ENCODE data around the gene RIOK3.
"Not testable (repeated sequence)": the region's sequence is repeated elsewhere in the genome, so short reads cannot be mapped to it uniquely, and the experiment has no call there.

Gene RIOK3

DNA sequence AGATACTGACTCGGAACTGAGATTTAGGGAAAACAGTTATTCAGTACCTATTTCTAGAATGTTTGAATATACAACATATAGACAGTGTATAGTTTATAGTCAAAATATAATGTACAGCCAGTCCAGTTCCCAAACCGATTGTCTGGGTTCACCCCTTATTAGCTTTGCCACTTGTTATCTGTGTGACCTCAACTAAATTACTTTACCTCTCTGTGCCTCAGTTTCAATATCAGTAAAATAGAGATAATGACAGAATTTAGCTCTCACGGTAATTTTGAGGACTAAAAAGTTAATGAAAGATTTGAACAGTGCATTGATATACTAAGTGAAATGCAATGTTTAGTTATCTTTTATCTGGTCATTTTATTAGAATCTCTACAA lies 750 bp upstream of the RIOK3 start:
- no peak for DNase-seq

GRCh38 chr18:23453680-23454058 lies 582 bp downstream of the RIOK3 start:
- DNase-seq, result no peak

DNA sequence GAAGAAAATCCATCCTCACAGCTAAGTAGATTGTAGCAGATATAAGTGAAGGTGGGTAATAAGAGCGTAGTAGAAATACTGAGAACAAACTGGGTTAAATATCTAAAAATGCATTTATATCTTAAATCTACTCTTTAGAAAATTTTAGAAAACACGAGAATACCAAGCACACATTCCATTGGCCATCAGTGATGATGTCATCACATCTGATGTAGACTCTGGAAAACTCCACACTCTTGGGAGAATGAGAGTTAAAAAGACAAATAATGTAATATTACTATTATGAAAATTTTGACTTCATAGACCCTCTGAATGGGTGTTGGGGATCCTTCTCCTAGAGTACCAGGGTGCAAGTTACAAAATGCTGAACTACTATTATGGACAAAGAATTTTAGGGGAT lies 3.7 kb downstream of the RIOK3 start:
- no peak for DNase-seq

- no peak for DNase-seq
These were observed 5.9 kb downstream of the RIOK3 start for GRCh38 chr18:23458830-23459529.

DNA sequence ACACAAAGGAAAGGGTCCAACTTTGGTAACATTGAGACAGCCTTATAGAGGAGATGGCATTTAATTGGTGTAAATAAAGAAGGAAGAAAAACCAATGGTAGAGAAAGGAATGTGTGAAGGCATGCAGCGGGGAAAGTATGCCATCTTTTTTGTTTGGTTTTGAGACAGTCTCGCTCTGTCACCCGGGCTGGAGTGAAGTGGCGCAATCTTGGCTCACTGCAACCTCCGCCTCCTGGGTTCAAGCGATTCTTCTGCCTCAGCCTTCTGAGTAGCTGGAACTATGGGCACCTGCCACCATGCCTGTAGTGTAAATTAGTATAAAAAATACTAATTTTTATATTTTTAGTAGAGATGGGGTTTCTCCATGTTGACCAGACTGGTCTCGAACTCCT lies 6.4 kb downstream of the RIOK3 start:
- DNase-seq, result no peak

- DNase-seq, result no peak
These were observed 7.5 kb downstream of the RIOK3 start for GRCh38 chr18:23460285-23461273.

GRCh38 chr18:23462876-23463275 lies 9.8 kb downstream of the RIOK3 start:
- no peak for DNase-seq

GRCh38 chr18:23468753-23469459 lies 15.8 kb downstream of the RIOK3 start:
- DNase-seq, result no peak

- DNase-seq, result no peak
These were observed 17.7 kb downstream of the RIOK3 start for GRCh38 chr18:23470620-23471387.

DNA sequence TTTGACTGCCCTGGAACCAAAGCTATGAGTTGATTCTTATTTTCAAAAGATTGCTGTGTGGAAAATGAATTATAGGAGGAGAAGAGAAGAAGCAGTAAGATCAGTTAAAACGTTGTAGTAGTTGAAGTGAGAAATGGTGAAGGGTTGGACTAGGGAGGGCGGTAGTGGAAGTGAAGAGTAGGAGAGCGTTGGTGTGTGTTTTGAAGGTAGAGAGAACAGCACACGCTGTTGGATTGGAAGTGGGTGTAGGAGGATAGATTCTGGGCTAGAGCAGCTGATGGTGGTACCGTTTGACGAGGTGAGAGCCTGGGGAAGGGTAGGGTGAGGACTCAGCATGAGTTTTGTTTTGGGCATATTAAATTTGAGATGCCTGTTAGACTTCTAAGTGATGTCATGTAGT lies 18.4 kb downstream of the RIOK3 start:
- DNase-seq, result no peak

- DNase-seq, result no peak
These were observed 26.9 kb downstream of the RIOK3 start for GRCh38 chr18:23479829-23480505.

DNA sequence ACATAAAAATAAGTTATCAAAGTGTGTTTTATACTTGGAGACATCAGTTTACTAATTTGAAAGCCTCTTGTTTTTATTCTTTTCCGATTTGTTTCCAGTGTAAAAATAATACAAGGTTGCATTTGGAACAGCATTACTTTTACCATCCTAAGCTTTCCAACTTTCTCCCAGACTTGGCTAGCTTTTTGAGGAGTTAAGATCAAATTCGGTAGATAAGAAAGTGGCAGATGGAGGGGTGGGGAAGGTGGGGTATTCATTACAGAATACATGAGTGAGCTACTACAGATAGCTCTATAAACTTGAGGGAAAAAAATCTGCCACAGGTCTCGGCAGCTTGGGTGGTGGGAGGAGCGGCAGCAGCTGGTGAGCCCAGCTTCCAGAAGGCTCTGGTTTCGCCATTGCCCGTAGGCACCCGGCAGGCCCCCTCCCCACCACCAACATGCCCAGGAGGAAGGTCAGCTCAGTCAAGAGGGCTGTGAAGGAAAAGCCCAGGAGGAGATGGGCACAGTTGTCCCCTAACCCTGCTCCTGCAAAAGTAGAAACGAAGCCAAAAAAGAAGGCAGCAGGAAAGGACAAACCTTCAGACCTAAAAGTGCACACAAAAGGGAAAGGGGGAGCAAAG lies 31.6 kb downstream of the RIOK3 start:
- DNase-seq, result no peak

- DNase-seq, result no peak
These were observed 32.3 kb downstream of the RIOK3 start for GRCh38 chr18:23485386-23485785.

GRCh38 chr18:23487738-23488570 lies 34.9 kb downstream of the RIOK3 start:
- no peak for DNase-seq

DNA sequence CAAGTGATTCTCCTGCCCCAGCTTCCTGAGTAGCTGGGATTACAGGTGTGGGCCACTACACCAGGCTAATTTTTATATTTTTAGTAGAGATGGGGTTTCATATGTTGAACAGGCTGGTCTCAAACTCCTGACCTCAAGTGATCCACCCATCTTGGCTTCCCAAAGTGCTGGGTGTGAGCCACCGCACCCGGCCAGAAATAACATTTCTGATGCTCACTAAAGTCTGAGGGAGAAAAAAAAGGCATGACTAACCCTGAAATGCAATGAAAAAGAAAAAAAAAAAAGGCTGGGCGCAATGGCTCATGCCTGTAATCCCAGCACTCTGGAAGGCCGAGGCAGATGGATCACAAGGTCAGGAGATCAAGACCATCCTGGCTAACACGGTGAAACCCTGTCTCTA lies 36.5 kb downstream of the RIOK3 start:
- DNase-seq, result not testable (repeated sequence)

GRCh38 chr18:23493654-23494053 lies 40.6 kb downstream of the RIOK3 start:
- DNase-seq, result no peak

DNA sequence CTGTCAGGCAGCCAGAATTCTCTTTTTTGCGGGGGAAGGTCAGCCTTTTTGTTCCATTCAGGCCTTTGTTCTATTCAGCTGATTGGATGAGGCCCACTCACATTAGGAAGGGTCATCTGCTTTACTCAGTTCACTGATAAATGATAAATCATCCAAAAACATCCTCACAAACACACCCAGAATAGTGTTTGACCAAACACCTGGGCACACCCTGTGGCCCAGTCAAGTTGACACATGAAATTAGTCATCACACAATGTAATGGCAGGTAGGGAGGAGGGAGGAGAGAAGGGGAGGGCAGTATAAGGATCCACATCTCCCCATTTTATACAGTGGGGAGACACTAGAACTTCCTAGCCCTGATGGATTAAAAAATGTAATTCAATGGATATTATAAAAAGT lies 41.9 kb downstream of the RIOK3 start:
- no peak for DNase-seq

GRCh38 chr18:23495723-23496440 lies 42.8 kb downstream of the RIOK3 start:
- no peak for DNase-seq

GRCh38 chr18:23498117-23498516 lies 45.0 kb downstream of the RIOK3 start:
- DNase-seq, result no peak

DNA sequence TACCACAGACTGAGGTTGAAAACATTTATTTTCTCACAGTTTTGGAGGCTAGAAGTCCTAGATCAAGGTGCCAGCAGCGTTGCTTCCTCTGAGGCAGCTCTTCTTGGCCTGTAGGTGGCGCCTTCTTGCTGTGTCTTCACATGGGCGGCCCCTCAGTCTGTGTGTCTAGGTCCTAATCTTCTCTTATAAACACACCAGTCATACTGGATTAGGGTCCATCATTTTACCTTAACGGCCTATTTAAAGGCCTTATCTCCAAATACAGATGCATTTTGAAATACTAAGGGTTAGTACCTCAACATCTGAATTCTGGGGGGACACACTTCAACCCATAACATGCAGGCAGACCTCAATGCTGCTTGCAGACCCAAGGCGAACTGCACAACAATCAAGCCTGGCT lies 45.8 kb downstream of the RIOK3 start:
- DNase-seq, result no peak
